GM19395 (cell line): Measurements from ENCODE around the gene TRMT44.
"Not testable (repeated sequence)": the region's sequence is repeated elsewhere in the genome, so short reads cannot be mapped to it uniquely, and the experiment has no call there.

ENCODE experiments used
- ATAC-seq: cut with Tn5 transposase; IDR thresholded peaks from one replicate; pipeline ENCODE4 v1.9.1; 2021; ENCODE audit warnings: mild to moderate bottlenecking, moderate library complexity; ENCODE audit not compliant: unreplicated experiment

Gene TRMT44

GRCh38 chr4:8491478-8491877 is 50.9 kb downstream of the TRMT44 start:
- not testable (repeated sequence) for ATAC-seq

DNA sequence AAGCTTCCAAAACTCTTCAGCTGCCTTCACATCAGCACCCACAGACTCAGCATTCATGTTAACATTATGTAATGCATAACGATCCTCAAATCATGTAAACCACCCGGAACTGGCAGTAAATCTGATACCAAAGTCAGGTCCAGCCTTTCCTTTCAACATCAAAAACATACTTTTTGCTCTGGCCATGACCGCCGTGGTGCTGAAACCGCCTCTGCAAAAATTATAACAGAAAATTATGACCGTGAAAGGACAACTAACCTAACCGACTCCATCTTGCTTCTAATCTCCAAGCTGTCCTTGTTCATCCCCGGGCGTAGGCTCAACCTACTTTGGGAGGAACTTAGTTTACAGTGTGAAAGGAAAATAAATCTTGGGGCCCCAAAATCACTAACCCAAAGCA is 51.6 kb downstream of the TRMT44 start:
- no peak for ATAC-seq

DNA sequence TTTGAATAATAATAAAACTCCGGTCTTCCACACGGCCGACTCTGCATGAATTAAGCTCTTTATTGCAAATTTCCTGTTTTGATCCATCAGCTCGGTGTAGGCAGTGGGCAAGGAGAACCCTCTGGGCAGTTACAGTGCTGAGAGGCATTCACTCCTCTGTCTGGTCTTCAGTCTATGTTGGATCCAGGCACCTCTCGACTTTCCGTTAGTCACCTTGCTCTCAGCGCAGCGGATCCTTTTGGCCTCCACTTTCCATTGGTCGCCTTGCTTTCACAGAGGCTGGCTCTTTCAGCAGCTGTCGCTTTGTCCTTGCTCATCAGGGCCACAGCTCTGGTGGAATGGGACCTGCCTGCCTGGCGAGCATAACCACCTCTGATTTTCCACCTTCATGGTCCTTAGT is 52.9 kb downstream of the TRMT44 start:
- no peak for ATAC-seq

DNA sequence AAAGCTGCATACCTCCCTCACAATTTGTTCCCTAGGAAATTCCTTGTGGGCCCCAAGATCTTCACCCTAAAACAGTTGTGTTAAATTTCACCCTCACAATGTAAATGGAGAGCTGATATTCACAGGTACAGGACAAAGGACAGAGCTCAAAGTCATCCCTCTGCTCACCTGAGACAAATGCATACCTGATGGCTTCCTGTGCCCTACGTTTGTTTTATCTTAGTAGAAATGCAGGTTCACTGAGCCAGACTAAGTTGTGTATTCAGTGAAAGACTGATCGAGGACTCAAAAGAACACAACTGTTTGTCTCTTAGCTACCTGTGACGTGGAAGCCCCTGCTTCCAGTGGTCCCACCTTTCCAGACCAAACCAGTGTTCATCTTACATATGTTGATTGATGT is 53.6 kb downstream of the TRMT44 start:
- no peak for ATAC-seq

- ATAC-seq = no peak
Measured at GRCh38 chr4:8494983-8495548, 54.5 kb downstream of the TRMT44 start.

DNA sequence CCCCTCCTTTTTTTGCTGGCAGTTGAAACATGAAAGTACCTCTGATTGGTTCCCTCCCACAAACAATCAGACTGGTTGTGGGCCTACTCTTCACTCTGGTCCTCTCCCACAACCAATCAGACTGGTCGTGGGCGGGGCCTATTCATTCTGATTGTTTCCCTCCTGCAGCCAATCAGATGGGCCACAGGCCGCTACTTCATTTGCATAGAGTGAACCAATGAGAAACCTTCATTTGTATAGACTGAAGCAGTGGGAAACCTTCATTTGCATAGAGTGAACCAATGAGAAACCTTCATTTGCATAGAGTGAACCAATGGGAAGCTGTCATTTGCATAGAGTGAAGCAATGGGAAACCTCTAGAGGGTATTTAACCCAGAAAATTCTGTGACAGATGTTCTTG is 55.2 kb downstream of the TRMT44 start:
- ATAC-seq = no peak

- ATAC-seq = no peak
Measured at GRCh38 chr4:8497762-8498161, 57.2 kb downstream of the TRMT44 start.

- ATAC-seq = no peak
Measured at GRCh38 chr4:8500966-8501365, 60.4 kb downstream of the TRMT44 start.

DNA sequence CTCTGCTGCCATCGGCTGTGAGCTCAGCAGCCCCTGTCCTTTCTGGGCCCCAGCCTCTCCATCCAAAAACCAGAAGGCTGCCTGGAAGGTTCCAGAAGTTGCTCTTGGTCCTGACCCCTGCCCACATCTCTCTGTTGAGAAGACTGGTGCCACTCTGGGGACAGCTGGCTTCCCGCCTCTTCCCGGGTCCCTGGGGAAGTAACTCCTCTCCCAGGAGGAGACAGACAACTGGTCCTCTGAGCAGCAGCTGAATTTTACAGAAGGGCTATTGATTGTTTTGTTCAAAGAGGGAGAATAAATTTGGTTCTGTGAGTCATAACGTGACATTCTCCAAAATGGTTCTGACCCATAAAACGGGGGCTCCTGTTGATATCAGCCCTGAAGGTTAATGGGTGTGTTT is 61.2 kb downstream of the TRMT44 start:
- ATAC-seq = no peak

GRCh38 chr4:8502371-8502770 is 61.8 kb downstream of the TRMT44 start:
- no peak for ATAC-seq

GRCh38 chr4:8502836-8503585 is 62.4 kb downstream of the TRMT44 start:
- ATAC-seq = no peak

- ATAC-seq = no peak
Measured at GRCh38 chr4:8503801-8504200, 63.2 kb downstream of the TRMT44 start.

GRCh38 chr4:8504279-8505007 is 63.9 kb downstream of the TRMT44 start:
- no peak for ATAC-seq

GRCh38 chr4:8505229-8505628 is 64.7 kb downstream of the TRMT44 start:
- ATAC-seq = no peak

DNA sequence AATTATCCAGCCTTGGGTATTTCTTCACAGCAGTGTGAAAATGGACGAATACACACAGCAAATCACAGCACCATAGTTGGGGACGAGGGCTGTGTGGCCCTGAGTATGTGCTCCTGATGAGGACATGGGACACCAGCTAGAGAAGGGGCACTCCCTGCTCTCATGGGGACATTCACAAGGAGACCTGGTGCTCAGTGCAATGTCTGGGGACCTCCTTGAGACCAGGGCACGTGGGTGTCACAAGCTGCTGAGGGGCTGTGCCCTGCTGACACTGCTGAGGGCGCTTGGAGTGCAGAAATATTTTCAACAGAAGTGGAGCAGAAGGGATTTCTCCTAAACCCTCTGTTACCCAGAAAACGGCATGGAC is 65.4 kb downstream of the TRMT44 start:
- no peak for ATAC-seq

GRCh38 chr4:8506373-8507195 is 66.0 kb downstream of the TRMT44 start:
- ATAC-seq = no peak

DNA sequence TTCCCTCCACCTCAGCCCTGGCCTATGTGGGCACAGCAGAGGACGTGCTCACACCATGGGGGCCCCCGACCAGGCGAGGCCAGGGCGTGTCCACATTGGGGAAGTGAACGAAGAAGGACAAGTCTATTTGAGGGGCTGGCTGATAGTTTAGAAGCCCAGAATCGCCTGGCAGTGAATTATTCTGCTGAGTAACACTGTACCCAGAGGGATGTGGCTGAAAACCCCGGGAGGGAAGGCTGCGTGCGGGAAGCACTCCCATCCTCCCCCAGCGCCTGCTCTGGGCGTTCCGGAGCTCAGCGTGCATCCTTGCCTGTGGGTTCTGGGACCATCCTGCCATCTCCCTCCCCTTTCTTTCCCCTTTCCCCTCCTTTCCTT is 66.6 kb downstream of the TRMT44 start:
- no peak for ATAC-seq

DNA sequence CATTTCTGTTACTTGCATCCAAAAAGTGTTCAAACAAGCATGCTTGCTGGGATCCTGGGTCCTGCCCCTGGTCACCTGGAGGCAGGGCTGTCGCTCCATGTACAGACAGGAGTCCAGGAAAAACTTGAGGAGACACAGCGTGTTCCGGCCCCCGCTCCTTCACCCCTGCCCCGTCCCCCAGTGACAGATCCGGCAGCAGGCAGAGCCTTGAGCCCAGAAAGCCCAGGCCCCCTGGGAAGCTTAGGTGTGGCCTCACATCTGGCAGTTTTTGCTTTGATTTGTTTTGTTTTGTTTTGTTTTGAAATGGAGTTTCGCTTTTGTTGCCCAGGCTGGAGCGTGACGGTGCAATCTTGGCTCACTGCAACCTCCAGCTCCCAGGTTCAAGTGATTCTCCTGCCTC is 67.0 kb downstream of the TRMT44 start:
- no peak for ATAC-seq

DNA sequence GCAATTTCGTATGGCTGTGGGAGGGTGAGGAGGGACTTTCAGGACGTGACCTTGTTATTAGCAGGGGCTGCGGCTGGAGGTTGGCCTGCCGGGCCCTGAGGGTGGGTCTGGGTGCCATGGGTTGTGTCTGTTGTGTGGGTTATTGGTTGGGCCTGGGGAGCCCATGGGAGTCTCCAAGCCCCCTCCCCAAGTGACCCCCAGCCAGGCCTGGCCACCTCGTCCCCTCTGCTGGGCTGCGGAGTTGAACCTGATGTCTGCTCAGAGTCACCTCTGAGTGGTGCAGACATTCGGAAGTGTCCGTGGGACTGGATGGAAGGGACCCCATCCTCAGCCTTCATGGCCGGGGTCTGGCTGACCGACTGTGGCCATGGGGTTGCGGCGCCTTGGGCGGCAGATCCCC is 67.7 kb downstream of the TRMT44 start:
- ATAC-seq = no peak

- ATAC-seq = no peak
Measured at GRCh38 chr4:8508740-8509139, 68.2 kb downstream of the TRMT44 start.

GRCh38 chr4:8509311-8509950 is 68.9 kb downstream of the TRMT44 start:
- ATAC-seq = no peak
